SK-N-SH (cell line): ENCODE measurements around the gene ANK3.

ENCODE experiments used
- NFIC ChIP-seq: IDR thresholded peaks from 2 replicates; pipeline ENCODE4 v1.4.0; 2012; ENCODE audit warnings: borderline replicate concordance
- RAD21 ChIP-seq: IDR thresholded peaks from 2 replicates; pipeline ENCODE4 v1.6.1; 2012; ENCODE audit warnings: mild to moderate bottlenecking, low read length

DNA sequence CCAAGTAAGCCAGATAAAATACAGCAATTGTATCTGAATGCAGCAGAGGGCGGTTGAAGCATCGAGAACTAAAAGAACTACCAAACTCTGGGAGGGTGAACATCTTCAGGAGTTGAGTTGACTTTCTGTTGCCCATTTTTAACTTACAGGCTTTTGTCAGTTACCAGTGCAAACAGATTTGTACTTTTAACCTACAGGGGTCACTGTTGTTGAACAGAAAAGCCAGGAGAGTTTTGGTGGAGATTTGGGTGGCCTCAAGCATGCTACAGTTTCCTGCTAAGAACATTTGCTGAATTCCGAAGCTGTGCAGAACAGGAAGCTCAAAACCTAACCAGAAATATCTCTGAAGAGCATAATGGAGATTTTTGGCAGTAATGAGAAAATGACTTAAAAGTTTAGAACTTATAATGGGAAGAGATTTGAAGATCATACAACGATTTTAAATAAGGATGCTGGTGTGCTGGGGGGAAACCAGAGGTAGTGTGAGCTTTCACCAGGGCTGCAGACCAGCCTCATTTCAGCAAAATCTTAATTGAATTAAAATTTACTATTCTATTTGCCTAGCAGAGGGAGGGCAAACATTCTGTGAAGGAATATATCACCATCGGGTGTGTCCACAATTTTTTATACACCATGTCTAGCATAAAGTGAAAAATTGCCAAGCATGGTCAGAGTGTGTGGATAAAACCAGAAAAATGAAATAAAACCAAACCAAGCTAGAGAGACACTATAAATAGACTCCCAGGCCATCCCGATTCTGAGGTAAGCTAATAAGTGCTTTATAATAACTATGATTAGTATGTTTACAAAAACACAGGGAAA lies 274.7 kb downstream of the ANK3 start:
- TF ChIP-seq RAD21, result peak; percentile 71
- TF ChIP-seq NFIC, result no peak
